Neural progenitor cell (in vitro differentiated cells): ENCODE data around the gene KRT13. TPM values are rescaled to one million over a fixed set of nuclear protein-coding genes. Genes with fewer than 3 reads are reported as not detected.

ENCODE experiments used
- DNase-seq: peaks from one replicate; pipeline ENCODE4 v3.0.0-alpha.2; 2016; ENCODE audit warnings: low spot score
- H2AFZ ChIP-seq: fragments of 200-600 bp; sonication (generic); replicated peaks from 2 replicates; pipeline ENCODE4 v1.6.1; 2016; ENCODE audit warnings: antibody characterized with exemption
- H3F3A ChIP-seq: fragments of 200-600 bp; sonication (generic); 2 replicates; pipeline ENCODE4 v1.6.1; 2016; ENCODE audit warnings: antibody characterized with exemption, low read depth
- H3K27ac ChIP-seq: fragments of 200-600 bp; sonication (generic); 2 replicates; pipeline ENCODE4 v1.5.1; 2016; ENCODE audit warnings: mild to moderate bottlenecking
- H3K27me3 ChIP-seq: fragments of 200-600 bp; sonication (generic); 2 replicates; pipeline ENCODE4 v1.6.1; 2016; ENCODE audit warnings: mild to moderate bottlenecking, moderate library complexity
- H3K36me3 ChIP-seq: fragments of 200-600 bp; sonication (generic); 2 replicates; pipeline ENCODE4 v1.5.1; 2016
- H3K4me1 ChIP-seq: fragments of 200-600 bp; sonication (generic); 2 replicates; pipeline ENCODE4 v1.6.1; 2016; ENCODE audit warnings: mixed run types
- H3K4me2 ChIP-seq: fragments of 200-600 bp; sonication (generic); 2 replicates; pipeline ENCODE4 v1.6.1; 2016
- H3K4me3 ChIP-seq: fragments of 200-600 bp; sonication (generic); 2 replicates; pipeline ENCODE4 v1.5.1; 2016
- H3K79me2 ChIP-seq: fragments of 200-600 bp; sonication (generic); 2 replicates; pipeline ENCODE4 v1.6.1; 2016; ENCODE audit warnings: low read depth
- H3K9ac ChIP-seq: fragments of 200-600 bp; sonication (generic); 2 replicates; pipeline ENCODE4 v1.6.1; 2016
- H3K9me3 ChIP-seq: fragments of 200-600 bp; sonication (generic); 2 replicates; pipeline ENCODE4 v1.5.1; 2016; ENCODE audit warnings: low read depth
- H4K20me1 ChIP-seq: fragments of 200-600 bp; sonication (generic); 2 replicates; pipeline ENCODE4 v1.6.1; 2016; ENCODE audit warnings: low read depth
- H3K27ac Mint-ChIP-seq: 3 replicates; pipeline ENCODE4 v1.8.0; 2021; ENCODE audit warnings: mixed read lengths
- H3K27me3 Mint-ChIP-seq: 2 replicates; pipeline ENCODE4 v1.8.0; 2022; ENCODE audit warnings: low read depth, mild to moderate bottlenecking, inconsistent platforms, moderate library complexity, mixed read lengths; ENCODE audit not compliant: insufficient read depth
- H3K36me3 Mint-ChIP-seq: 3 replicates; pipeline ENCODE4 v1.8.0; 2021; ENCODE audit warnings: mixed read lengths
- H3K4me1 Mint-ChIP-seq: 3 replicates; pipeline ENCODE4 v1.8.0; 2021; ENCODE audit warnings: mixed read lengths
- H3K4me3 Mint-ChIP-seq: 3 replicates; pipeline ENCODE4 v1.8.0; 2021; ENCODE audit warnings: mild to moderate bottlenecking, moderate library complexity, mixed read lengths
- H3K9me3 Mint-ChIP-seq: 3 replicates; pipeline ENCODE4 v1.8.0; 2020; ENCODE audit warnings: mixed read lengths
- EZH2 ChIP-seq: fragments of 200-600 bp; sonication (generic); IDR thresholded peaks from 2 replicates; pipeline ENCODE4 v1.6.1; 2017; ENCODE audit warnings: antibody characterized with exemption, mild to moderate bottlenecking, moderate library complexity
- EZH2phosphoT487 ChIP-seq: fragments of 200-600 bp; sonication (generic); IDR thresholded peaks from 2 replicates; pipeline ENCODE4 v1.6.1; 2017; ENCODE audit warnings: antibody characterized with exemption
- total RNA-seq: library from RNA; depleted of rRNA; stranded (reverse); fragments of >200 nt; gene quantifications from 2 replicates; pipeline ENCODE4 v1.2.3, GENCODE V29; 2015; ENCODE audit warnings: low replicate concordance
- TF ChIP-seq, protein P1 (sequence below): fragments of 200-600 bp; sonication (generic); IDR thresholded peaks from 2 replicates; pipeline ENCODE4 v1.5.1; 2017; ENCODE audit warnings: antibody characterized with exemption, mild to moderate bottlenecking

Gene KRT13
- total RNA-seq, 1 donor from 2014 or later: not detected

DNA sequence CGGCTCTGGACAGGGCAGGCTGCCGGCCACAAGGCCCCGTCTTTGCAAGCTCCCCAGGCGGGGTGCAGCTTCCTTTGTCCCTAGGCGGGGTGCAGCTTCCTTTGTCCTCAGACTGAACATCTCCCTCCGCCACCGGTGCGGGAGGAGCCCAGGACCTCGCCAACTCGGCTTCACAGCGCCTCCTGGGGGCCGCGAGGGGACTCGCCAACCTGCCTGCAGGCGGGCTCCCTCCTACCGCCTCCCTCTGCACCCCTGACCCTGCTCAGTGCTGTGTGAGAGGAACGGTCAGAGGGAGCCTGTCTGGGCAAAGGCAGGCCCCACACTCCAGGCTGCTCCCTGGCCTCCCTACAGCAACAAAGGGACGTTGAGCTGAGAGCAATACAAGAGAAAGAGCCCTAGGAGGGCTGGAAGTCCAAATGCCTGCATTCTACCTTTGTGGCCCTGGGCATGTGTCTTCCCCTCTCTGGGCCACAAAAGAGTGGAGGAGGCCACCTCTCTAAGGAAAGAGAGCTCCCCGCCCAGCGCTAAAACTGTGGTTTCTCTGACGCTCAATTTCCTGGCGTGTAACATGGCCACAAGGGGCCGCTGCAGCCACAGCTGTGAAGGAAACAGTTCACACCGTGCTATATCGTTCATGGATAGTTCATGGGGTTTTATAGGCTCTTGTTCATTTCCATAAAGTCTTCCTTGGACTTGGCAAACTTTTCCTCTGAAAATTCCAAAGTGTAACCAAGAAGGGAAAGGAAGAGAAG is 43.6 kb upstream of the KRT13 start:
- Histone ChIP-seq H3K79me2 (no peaks in the 10 kb centered on the region), H4K20me1 (no peaks in the 10 kb centered on the region), H3K4me2 (peak overlapping the region; percentile 58), H3K9me3 (no peaks in the 10 kb centered on the region), H3K27ac (no peak overlapping the region), H3K36me3 (no peaks in the 10 kb centered on the region), H3K4me1 (peaks cover 16% of the 10 kb centered on the region), H3F3A (peaks cover 16% of the 10 kb centered on the region), H3K27me3 (no peaks in the 10 kb centered on the region), H3K9ac (no peak overlapping the region), H3K4me3 (no peak overlapping the region), H2AFZ (peak overlapping the region; percentile 68)
- Mint-ChIP-seq H3K4me3 (no peak overlapping the region), H3K9me3 (peaks cover 3% of the 10 kb centered on the region), H3K4me1 (peaks cover 29% of the 10 kb centered on the region), H3K27ac (peak overlapping the region; percentile 88), H3K27me3 (peaks cover 7% of the 10 kb centered on the region), H3K36me3 (no peaks in the 10 kb centered on the region)
- peak; percentile 95 for DNase-seq
- TF ChIP-seq, protein P1, sequence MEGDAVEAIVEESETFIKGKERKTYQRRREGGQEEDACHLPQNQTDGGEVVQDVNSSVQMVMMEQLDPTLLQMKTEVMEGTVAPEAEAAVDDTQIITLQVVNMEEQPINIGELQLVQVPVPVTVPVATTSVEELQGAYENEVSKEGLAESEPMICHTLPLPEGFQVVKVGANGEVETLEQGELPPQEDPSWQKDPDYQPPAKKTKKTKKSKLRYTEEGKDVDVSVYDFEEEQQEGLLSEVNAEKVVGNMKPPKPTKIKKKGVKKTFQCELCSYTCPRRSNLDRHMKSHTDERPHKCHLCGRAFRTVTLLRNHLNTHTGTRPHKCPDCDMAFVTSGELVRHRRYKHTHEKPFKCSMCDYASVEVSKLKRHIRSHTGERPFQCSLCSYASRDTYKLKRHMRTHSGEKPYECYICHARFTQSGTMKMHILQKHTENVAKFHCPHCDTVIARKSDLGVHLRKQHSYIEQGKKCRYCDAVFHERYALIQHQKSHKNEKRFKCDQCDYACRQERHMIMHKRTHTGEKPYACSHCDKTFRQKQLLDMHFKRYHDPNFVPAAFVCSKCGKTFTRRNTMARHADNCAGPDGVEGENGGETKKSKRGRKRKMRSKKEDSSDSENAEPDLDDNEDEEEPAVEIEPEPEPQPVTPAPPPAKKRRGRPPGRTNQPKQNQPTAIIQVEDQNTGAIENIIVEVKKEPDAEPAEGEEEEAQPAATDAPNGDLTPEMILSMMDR: peak; percentile 78
- TF ChIP-seq EZH2 (no peak), EZH2phosphoT487 (no peak)

DNA sequence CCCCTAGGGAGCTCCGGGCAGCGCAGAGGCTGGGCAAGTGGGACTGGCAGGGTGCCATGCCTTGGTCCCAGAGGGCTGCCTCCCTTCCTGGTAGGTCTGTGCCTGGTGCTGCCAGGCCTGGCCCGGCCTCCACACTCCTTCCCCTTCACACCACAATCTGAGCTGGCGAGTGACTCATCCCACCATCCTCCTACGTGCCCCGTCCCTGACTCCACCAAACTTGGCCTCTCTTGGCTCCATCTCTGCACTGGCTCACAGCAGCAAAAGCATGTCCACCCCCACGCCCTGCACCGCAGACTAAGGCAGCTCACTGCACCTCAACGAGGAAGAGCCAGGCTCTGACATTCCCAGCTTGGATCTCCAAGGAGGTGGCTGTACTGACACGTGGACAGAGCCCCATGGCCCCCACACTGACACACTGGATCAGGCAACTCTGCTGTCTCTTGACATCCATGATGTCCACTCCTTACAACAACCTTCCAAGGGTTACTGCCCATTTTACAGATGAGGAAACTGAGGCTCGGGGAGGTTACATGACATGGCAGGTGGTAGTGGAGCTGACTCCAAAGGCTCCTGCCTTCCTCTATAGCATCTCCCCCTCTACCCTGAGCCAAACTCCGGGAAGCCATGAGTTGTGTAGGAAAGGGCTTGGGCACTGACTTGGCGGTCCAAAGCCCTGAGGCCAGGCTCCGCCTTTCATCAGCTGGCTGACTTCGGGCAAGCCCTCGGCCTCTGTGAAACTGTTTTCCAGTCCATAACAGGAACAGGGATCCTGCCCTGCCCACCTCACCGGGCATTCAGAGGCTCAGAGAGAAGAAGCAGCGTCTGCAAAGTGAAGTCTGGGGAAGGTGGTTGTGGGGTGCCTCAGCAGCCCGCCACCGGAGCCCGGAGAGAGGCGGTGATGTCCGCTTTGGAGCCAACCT is 42.8 kb upstream of the KRT13 start:
- Mint-ChIP-seq H3K4me1 (peaks cover 29% of the 10 kb centered on the region), H3K4me3 (peak overlapping the region; percentile 75), H3K9me3 (peaks cover 3% of the 10 kb centered on the region), H3K27me3 (peaks cover 5% of the 10 kb centered on the region), H3K36me3 (no peaks in the 10 kb centered on the region), H3K27ac (peak overlapping the region; percentile 76)
- Histone ChIP-seq H3K4me1 (peaks cover 16% of the 10 kb centered on the region), H3K27ac (no peak overlapping the region), H3F3A (peaks cover 16% of the 10 kb centered on the region), H3K4me2 (peak overlapping the region; percentile 58), H3K36me3 (no peaks in the 10 kb centered on the region), H3K4me3 (no peak overlapping the region), H2AFZ (peak overlapping the region; percentile 68), H4K20me1 (no peaks in the 10 kb centered on the region), H3K79me2 (no peaks in the 10 kb centered on the region), H3K9ac (no peak overlapping the region), H3K27me3 (no peaks in the 10 kb centered on the region), H3K9me3 (no peaks in the 10 kb centered on the region)
- TF ChIP-seq, protein P1: no peak
- TF ChIP-seq EZH2: no peak
- TF ChIP-seq EZH2phosphoT487: no peak
- DNase-seq: no peak

DNA sequence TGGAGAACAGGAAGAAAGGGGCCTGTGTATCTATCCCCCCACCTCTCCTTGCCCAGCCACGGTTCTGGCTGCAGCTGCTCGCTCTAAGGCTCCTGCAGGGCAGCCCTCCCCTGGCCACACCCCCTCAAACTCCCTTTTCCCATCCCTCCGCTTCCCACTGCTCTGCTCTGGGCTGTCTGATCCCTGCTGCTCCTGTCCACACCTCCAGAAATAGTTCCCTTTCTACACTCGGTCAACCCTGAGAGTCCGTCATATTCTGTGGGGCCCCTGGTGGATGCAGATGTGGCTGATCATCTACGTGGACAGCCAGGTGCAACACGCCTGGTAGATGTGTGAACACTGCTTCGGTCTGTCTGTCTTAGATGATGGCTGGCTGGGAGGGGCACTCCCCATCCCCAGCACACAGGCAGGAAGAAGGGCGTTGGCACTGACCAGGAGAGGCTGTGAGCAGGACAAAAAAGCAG is 42.0 kb upstream of the KRT13 start:
- Histone ChIP-seq H3K27me3 (no peaks in the 10 kb centered on the region), H3K9me3 (no peaks in the 10 kb centered on the region), H3K4me1 (peaks cover 16% of the 10 kb centered on the region), H3K79me2 (no peaks in the 10 kb centered on the region), H4K20me1 (no peaks in the 10 kb centered on the region), H3K9ac (no peak overlapping the region), H3K36me3 (no peaks in the 10 kb centered on the region), H3K4me2 (no peak overlapping the region), H3K27ac (no peak overlapping the region), H2AFZ (no peak overlapping the region), H3K4me3 (no peak overlapping the region), H3F3A (peaks cover 16% of the 10 kb centered on the region)
- TF ChIP-seq EZH2 (no peak), EZH2phosphoT487 (no peak)
- TF ChIP-seq, protein P1: no peak
- H3K27ac Mint-ChIP-seq: peak overlapping the region; percentile 36
- H3K27me3 Mint-ChIP-seq: peaks cover 5% of the 10 kb centered on the region
- DNase-seq: peak; percentile 38
- H3K4me1 Mint-ChIP-seq: peaks cover 29% of the 10 kb centered on the region
- H3K36me3 Mint-ChIP-seq: no peaks in the 10 kb centered on the region
- peaks cover 3% of the 10 kb centered on the region for H3K9me3 Mint-ChIP-seq
- no peak overlapping the region for H3K4me3 Mint-ChIP-seq
